HG02970 (cell line): ENCODE data around the gene BPIFB1.

Experiments
- ATAC-seq: cut with Tn5 transposase; IDR thresholded peaks from one replicate; pipeline ENCODE4 v1.9.1; 2021; ENCODE audit warnings: mild to moderate bottlenecking, moderate library complexity, moderate number of reproducible peaks; ENCODE audit not compliant: unreplicated experiment, low FRiP score

BPIFB1 gene, protein sequence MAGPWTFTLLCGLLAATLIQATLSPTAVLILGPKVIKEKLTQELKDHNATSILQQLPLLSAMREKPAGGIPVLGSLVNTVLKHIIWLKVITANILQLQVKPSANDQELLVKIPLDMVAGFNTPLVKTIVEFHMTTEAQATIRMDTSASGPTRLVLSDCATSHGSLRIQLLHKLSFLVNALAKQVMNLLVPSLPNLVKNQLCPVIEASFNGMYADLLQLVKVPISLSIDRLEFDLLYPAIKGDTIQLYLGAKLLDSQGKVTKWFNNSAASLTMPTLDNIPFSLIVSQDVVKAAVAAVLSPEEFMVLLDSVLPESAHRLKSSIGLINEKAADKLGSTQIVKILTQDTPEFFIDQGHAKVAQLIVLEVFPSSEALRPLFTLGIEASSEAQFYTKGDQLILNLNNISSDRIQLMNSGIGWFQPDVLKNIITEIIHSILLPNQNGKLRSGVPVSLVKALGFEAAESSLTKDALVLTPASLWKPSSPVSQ

DNA sequence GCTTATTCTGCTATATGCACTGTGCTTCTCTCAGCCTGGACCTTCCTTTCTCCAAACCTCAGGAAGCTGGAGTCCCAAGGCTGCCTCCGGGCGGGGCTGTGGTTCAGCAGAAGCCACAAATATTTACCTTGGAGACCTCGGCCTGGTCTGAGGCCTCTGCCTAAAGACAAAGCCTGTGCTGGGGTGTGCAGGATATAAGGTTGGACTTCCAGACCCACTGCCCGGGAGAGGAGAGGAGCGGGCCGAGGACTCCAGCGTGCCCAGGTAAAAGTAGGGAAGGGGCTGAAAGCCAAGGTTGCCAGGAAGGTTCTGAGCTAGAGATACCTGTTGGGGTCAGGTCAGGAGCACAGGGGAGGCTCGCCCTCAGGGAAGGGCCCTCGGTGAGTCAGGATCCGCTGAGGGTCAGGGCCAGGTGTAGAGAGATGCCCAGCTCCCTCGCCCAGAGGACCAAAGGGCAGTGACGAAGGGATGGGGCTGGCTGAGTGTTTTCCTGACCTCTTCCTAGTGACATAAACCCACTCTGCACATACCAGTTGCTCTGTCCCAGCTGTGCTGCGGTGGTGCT, at the start of gene BPIFB1:
BPIFB1 (plus strand) TSS at position 224 of the 565 bp plus-strand sequence. CDS start 2,860 bp downstream, outside the sequence.
- ATAC-seq, result no peak

DNA sequence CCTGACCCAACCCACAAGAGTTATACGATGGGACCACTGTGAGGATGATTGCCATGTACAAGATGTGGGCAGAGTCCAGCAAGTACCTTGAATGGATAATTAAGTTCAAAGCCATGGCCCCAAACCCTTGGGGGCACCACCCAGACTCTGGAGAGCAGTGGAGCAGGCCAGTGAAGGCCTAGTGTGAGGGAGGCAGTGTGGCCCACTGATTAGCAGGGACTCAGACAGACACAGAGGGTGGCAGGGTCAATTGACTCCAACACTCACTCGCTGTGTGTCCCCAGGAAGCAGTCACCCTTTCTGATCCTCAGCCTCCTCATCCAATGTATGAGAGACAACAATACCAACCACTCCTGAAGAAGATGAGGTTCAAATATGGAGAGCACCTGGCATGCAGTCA, 49.0 kb upstream of the BPIFB1 start:
- ATAC-seq, result no peak

DNA sequence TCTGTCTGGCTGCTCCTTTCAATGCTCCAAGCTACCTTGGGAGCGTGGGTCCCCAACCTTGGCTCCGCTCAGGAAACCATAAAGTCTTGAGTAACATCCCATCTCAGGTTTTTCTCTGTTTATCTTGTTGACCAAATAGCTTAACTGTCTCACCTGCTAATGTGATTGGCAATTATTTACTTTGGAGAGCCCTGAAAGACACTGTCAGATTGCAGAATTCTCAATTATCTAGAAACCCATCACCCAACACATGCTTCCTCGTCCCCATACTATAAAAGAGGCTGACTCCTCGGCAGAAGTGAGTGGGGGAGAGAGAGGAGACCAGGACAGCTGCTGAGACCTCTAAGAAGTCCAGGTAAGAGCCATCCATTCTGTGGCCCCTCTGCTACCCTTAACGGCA, 47.3 kb upstream of the BPIFB1 start, which contains the start of gene BPIFA1:
BPIFA1 (plus strand) TSS at position 301 of the 400 bp plus-strand sequence. CDS start 1,716 bp downstream, outside the sequence.
- no peak for ATAC-seq

DNA sequence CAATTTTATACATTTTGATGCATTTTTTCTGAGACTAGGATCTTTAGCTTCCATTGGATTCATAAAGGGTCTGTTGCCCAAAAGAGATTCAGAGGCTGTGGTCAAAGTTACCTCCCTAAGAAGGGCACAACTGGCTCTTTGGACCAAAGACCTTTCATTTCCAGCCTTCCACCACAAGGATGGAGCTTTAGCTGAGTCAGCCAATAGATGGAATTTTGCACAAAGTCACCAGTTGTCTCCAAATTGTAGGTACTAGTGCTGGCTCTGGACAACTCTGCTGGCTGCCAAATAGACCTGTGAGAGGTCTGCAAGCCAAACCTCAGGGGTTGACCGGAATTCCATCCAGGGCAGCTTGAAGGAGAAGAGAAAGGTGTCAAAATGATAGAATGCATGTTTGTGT, 46.7 kb upstream of the BPIFB1 start:
- no peak for ATAC-seq

DNA sequence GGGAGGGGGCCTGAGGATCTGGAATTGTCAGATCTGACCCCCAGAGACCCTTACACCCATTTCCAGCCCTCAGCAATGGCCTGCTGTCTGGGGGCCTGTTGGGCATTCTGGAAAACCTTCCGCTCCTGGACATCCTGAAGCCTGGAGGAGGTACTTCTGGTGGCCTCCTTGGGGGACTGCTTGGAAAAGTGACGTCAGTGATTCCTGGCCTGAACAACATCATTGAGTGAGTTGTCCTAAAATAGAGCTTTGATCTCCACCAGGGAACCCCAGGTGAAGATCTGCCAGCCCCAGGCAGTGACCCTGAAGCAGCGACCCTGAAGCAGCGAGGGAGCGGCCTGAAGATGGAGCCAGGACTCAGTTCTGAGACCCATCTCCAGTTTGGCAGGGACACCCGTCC, 45.0 kb upstream of the BPIFB1 start:
- ATAC-seq, result no peak

DNA sequence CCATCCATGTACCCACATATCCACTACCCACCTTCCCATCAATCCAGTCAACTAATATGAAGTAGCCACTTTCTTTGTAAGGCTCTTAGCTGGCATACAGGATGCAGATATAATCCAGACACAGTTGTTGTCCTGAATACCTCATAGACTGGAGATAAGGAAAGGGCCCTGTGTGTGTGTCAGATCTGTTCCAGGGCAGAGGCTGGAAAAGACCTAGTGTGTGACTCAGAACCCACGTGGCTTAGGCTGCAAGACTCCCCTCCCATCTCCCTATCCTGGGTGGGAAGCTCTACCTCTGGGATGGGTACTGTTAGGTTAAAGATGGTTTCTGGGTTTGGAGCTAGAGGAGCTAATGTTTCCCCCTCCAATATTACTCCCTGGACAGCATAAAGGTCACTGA, 43.6 kb upstream of the BPIFB1 start:
- ATAC-seq, result no peak

DNA sequence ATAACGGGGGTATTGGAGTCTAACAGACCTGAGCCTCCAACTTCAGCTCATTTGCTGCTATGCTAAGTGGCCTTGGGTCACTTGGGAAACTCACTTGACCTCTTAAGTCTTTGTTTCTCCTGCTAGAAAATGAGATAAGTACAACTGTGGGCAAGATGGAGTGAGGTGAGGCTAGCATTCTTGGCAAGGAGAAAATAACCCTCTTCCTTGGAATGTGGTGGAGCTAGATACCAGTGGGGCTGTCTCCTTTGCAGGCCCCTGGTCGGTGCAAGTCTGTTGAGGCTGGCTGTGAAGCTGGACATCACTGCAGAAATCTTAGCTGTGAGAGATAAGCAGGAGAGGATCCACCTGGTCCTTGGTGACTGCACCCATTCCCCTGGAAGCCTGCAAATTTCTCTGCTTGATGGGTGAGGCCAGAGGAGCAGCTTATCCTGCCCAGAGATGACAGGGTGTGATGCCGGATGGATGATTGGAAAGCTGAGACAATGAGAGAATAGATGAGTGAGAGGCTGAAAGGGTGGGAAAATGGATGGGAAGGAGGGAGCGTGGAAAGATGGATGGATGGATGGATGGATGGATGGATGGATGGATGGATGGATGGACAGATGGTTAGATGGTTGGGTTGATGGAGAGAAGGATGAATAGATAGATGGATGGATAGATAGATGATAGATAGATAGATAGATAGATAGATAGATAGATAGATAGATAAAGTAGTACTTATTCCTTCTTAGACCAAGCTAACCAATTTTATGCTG, 42.9 kb upstream of the BPIFB1 start:
- ATAC-seq, result no peak

DNA sequence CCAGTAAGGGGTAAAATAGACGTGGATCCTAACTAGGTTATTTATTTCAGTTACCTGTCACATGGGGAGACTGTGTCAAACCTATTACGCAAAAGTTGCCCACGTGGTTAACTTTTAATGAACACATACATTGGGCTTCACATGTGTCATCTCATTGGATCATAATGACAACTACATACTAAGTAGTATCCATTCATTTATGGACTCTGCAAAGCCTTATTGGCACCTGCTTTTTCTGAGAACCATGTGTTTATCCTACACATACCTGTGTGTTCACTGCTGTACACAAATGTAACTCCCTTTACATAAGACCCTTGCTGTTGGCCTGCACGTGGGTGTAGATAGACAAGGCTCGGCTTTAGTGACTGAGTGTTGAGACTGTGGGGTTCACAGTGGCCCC, 42.1 kb upstream of the BPIFB1 start:
- ATAC-seq, result no peak

DNA sequence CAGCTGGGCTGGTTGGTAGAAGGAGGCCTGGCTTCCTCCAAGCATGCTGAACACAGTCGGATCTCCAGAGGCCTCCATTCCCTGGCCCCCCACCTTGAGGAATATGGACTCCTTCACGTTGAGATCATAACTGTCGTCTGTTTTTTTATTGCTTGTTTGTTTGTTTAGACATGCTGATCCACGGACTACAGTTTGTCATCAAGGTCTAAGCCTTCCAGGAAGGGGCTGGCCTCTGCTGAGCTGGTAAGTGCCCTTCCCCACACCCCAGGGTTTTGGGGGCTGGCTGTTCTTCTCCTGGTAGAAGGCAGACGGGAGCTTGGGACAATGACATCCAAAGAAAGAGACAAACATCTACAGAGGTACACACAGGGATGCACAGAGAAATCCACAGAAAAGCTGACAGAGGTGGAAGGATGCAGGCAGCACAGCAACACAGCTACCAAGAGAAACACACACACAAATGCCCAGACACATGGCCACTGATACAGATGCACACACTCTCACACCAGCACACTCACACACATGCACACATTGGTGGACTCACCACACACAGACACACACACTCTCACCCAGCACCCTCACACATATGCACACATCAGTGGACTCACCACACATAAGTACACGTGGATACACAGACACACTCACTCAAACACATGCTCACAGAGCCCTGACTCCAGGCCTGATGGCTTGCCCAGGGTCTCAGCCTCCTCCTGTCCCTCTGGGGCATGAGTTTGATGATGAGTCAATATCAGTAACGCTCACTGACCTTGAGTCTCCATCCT, 40.5 kb upstream of the BPIFB1 start:
- no peak for ATAC-seq

DNA sequence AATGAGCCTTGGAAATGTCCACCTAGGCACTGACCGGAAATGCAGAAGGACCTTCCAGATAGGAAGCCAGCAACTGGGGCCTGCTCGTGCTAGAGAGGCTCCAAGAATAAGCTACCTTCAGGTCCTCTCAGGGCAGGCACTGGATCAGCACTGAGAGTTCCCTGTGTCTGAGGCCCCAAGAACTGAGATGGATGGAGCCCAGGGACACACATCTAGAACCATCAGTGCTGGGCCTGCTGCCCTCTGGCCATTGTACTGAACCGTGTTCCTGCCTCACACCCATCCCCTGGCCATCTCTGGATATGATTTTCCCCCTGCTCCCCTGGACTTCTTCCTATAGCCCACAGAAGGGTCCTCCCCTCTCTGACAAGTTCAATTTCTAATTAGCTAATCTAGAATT, 36.9 kb upstream of the BPIFB1 start:
- no peak for ATAC-seq

DNA sequence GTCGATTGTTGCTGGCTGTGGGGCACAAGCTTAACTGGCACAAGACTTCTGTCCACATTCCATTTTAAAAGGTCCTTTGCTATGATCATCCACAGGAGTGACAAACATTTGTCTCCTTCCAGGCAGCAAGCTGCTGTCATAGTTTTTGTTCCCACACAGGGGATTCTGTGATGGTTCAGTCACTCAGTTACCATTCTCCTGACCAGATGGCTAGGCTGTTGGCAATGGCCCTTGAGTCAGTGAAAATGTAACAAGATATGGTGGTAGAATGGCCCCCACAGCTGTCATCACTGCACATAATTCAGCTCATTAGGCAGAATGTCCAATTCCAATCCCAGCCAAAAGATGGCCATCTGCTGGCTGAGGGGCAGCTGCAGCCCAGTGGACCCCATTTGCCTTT, 33.6 kb upstream of the BPIFB1 start:
- ATAC-seq, result no peak

DNA sequence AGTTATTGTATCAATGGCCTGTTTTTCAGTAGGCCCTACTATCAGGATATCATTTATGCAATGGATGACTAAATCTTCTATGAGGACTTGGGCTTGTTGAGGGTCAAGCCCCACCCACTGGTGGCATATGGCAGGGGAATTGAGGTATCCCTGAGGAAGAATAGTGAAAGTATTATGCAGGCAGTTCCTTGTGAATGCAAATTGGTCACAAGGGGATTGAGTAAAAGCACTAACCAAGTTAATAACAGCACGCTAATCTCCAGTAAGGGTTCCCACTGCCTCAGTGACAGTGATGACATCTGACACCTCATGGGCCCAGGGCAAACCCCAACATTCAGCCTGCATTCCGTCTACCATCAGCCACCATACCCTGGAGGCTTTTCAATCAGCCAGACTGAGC, 32.3 kb upstream of the BPIFB1 start:
- no peak for ATAC-seq

DNA sequence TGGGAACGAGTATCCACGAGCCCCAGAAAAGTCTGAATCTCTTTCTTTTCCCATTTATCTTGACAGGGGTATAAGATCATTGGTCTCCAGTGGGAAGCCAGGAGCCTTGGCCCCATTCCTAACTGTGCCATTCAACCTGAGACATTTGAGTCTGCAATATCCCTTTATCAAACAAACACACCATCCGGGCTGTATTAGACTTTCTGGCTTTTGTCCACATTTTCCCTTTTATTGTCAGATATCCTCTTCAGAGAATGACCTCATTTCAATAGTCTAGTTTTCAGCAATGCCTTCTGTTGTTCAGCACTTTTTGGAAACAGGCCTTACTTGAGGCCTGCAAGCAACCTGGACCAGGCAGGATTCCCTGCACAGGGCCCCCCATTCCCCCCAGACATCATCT, 31.5 kb upstream of the BPIFB1 start:
- no peak for ATAC-seq

DNA sequence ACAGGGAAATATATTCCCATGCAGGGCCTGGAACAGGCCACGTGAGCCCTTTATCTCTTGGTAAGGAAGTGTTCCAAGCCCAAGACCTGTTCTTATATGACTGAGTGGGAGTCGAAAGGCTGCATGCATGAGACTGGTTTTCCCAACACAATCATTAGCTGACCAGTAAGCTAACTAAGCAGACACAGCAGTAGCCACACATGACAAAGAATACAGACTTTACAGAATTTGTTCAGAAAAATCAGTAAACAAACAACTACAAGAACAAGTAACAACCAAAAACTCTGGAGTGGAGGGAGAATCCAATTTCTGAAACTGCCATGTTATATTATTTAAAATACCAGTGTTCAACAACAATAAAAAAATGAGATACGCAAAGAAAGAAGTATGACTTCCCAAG, 30.6 kb upstream of the BPIFB1 start:
- ATAC-seq, result no peak

DNA sequence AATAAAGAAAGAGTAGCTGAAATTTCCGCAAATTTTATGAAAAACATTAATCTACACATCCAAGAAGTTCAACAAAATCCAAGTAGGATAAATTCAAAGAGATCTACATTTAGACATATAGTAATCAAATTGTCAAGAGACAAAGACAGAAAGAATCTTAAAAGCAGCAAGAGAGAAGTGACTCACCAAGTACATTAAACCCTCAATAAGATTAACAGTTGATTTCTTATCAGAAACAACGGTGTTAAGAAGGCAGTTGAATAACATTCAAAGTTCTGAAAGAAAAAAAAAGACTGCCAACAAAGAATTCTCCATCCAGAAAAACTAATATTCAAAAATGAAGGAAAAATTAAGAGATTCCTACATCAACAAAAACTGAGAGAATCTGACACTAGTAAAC, 28.0 kb upstream of the BPIFB1 start:
- no peak for ATAC-seq

DNA sequence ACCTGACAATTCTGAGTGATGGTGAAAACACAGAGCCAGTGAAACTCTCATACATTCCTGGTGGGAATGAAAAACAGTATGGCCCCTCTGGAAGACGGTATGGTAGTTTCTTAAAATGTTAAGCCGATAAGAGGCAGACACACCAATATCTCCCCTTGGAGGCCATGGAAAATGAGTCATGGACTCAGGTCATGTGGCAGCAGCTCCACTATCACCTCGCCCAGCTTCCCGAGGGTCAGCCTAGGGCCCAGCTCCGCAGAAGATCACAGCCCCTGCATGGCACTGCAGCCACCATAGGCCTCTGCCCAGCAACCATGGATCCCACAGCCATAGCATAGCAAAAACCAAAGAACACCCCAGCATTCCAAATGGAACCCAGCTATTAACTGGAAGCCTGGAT, 25.8 kb upstream of the BPIFB1 start:
- no peak for ATAC-seq

DNA sequence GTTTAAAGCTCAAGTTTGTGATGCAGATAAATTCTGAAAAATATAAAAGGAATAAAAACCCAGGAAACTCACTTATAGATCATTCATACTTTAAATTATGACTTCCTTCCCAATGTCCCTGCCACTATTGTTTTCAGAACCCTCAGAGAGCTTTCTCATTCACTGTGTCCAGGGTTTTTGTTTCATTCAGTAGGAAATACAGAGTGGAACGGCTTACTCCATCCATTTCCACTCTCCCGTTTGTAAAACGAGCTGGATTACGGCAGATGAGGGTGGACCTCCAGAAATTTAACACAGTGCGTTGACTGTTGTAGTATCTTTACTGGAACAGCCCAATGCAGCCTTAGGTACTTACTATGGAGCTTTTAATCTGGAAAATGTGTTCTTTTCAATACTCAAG, 23.6 kb upstream of the BPIFB1 start:
- no peak for ATAC-seq

DNA sequence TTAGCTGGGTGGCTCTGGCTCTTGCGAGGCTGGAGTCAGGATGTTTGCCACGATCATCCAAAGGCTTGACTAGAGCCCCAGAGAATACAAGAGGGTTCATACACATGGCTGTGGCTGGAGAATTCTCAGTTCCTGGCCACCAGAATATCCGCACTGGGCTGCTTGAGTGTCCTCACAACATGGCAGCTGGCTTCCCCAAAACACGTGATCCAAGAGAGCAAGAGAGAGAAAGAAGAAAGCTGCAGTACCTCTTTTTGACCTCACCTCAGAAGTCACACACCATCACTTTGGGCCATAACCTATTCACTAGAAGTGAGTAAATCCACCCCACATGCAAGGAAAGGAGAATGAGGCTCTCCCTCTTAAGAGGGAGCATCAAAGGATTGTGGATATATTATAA, 21.5 kb upstream of the BPIFB1 start:
- ATAC-seq, result no peak

DNA sequence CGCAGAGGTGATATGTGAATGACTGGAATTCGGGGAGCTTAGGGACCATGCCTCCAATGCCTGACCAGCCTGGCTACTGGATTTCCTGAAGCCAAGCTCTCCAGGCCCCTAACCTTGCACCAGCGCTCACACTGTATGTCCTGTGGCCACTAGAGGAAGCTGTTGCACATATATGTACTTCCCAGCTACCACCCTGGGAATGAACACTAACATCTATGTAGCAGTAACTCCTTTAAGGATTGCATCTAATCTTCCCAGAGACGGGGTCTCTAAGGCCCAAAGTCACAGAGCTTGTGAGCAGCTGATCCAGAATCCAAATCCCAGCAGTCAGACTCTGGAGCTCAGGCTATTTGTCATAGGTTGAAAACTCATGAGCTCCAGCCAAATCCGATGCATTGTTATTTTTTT, 20.4 kb upstream of the BPIFB1 start:
- ATAC-seq, result no peak

DNA sequence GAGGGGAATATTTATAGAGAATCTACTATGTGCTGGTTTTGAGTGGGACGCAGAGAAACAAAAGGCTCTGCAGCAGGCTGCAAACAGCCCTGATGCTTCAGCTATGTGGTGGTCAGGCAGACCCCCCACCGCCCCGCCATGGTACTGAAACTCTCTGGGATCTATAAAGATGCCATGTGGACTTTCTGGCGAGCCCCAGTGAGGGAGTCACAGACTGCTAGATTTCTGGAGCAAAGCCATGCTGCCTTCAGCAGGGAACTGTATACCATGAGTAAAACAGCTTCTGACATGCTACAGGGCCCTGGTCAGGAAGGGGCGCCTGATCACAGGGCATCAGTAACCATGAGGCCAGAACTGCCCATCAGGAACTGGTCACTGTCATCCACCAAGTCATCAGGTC, 19.2 kb upstream of the BPIFB1 start:
- ATAC-seq, result no peak

DNA sequence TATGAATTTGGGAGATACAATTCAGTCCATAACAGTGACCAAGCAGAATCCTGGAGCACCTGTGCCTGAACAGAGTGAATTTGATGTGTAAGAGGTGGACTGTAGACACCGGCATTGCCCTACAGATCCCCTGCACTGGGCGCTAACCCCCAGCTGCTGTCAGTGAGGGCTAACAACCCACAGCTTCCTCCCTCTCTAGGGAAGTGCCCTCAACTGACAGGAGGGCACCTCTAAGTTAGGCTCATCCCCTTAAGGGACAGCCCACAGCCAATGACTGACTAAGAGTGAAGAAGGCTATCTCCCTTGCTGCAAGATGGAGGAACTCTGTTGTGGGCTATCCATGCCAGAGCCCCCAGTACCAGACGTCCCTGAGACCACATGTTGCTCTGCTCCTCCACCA, 15.3 kb upstream of the BPIFB1 start:
- no peak for ATAC-seq
